HepG2 (cell line): Measurements from ENCODE around the gene ILKAP. TPM values are rescaled to one million over a fixed set of nuclear protein-coding genes. Genes with fewer than 3 reads are reported as not detected.

ENCODE experiments used
- ARHGAP35 ChIP-seq: sonication (generic); formaldehyde crosslinking; IDR thresholded peaks from 2 replicates; pipeline ENCODE4 v1.9.0; 2022; ENCODE audit warnings: mild to moderate bottlenecking, inconsistent platforms, moderate library complexity, missing genetic modification reagents, borderline replicate concordance
- HNF4G ChIP-seq, 2 experiments: sonication (generic) in 1 of 2; formaldehyde crosslinking in 1 of 2; IDR thresholded peaks; 2 replicates each; pipeline versions ENCODE4 v1.4.0 to v1.6.1; 2011 to 2020; ENCODE audit warnings: borderline replicate concordance in 2 of 2, low read depth in 2 of 2, mild to moderate bottlenecking in 2 of 2, low read length in 1 of 2, missing genetic modification reagents in 1 of 2, moderate library complexity in 1 of 2
- MED13 ChIP-seq: sonication (generic); formaldehyde crosslinking; IDR thresholded peaks from 2 replicates; pipeline ENCODE4 v1.5.0; 2020; ENCODE audit warnings: missing genetic modification reagents
- MYNN ChIP-seq: sonication (generic); formaldehyde crosslinking; IDR thresholded peaks from 2 replicates; pipeline ENCODE4 v1.4.0; 2020; ENCODE audit warnings: mild to moderate bottlenecking, low read depth, missing genetic modification reagents
- RCOR2 ChIP-seq: IDR thresholded peaks from 2 replicates; pipeline ENCODE4 v1.6.1; 2016; ENCODE audit warnings: missing biosample characterization, missing genetic modification reagents
- USF2 ChIP-seq, 2 experiments: sonication (generic) in 1 of 2; formaldehyde crosslinking in 1 of 2; IDR thresholded peaks; 2 replicates each; pipeline versions ENCODE4 v1.5.1 to v1.6.1; 2011 to 2020; ENCODE audit warnings: borderline replicate concordance in 1 of 2, low read depth in 1 of 2, low read length in 1 of 2, mild to moderate bottlenecking in 1 of 2, missing genetic modification reagents in 1 of 2, moderate library complexity in 1 of 2
- ZBTB4 ChIP-seq: sonication (generic); formaldehyde crosslinking; IDR thresholded peaks from 2 replicates; pipeline ENCODE4 v1.4.0; 2020; ENCODE audit warnings: missing genetic modification reagents, mild to moderate bottlenecking, borderline replicate concordance
- ZNF276 ChIP-seq: sonication (generic); formaldehyde crosslinking; IDR thresholded peaks from 2 replicates; pipeline ENCODE4 v1.4.0; 2020; ENCODE audit warnings: mild to moderate bottlenecking, low read depth, missing genetic modification reagents
- ZNF335 ChIP-seq: sonication (generic); formaldehyde crosslinking; IDR thresholded peaks from 2 replicates; pipeline ENCODE4 v1.4.0; 2020; ENCODE audit warnings: missing genetic modification reagents
- ZNF337 ChIP-seq: sonication (generic); formaldehyde crosslinking; IDR thresholded peaks from 2 replicates; pipeline ENCODE4 v1.5.1; 2020; ENCODE audit warnings: missing genetic modification reagents, low read depth, mild to moderate bottlenecking, borderline replicate concordance
- ZNF737 ChIP-seq: sonication (generic); formaldehyde crosslinking; IDR thresholded peaks from 2 replicates; pipeline ENCODE4 v1.5.0; 2020; ENCODE audit warnings: missing genetic modification reagents, mild to moderate bottlenecking, borderline replicate concordance
- ZNF761 ChIP-seq: sonication (generic); formaldehyde crosslinking; conservative IDR thresholded peaks from 2 replicates; pipeline ENCODE4 v1.4.0; 2020; ENCODE audit warnings: mild to moderate bottlenecking, missing genetic modification reagents
- ZSCAN22 ChIP-seq: sonication (generic); formaldehyde crosslinking; IDR thresholded peaks from 2 replicates; pipeline ENCODE4 v1.4.0; 2020; ENCODE audit warnings: mild to moderate bottlenecking, missing genetic modification reagents
- polyA plus RNA-seq, 8 experiments: library from polyadenylated mRNA; depleted of rRNA in 3 of 8; stranded (reverse) in 7 of 8; unstranded in 1 of 8; fragments of >200 nt; fragmentation: Illumina TruSeq in 4 of 8; extraction: Trizol in 4 of 8; gene quantifications; 2 replicates each; pipeline versions ENCODE4 v1.2.1 to v1.2.3, GENCODE V29; 2011 to 2016; ENCODE audit warnings: low read depth in 4 of 8, missing spikeins in 1 of 8, mixed read lengths in 1 of 8; ENCODE audit not compliant: insufficient read depth in 1 of 8
- total RNA-seq, 5 experiments: library from RNA; depleted of rRNA; stranded (reverse); fragments of >200 nt; fragmentation: Illumina TruSeq; extraction: Trizol; gene quantifications; 2 replicates each; pipeline ENCODE4 v1.2.3, GENCODE V29; 2016; ENCODE audit warnings: low read depth in 1 of 5
- TF ChIP-seq, protein P1 (sequence below): sonication (generic); formaldehyde crosslinking; IDR thresholded peaks from 2 replicates; pipeline ENCODE4 v1.4.0; 2020; ENCODE audit warnings: missing genetic modification reagents

Gene ILKAP
- total and polyA plus RNA-seq, 2 of the 13 experiments (the other 11 are each of a cell fraction or from before 2014, with no cell fraction given), result 29.6 to 33.1 TPM

DNA sequence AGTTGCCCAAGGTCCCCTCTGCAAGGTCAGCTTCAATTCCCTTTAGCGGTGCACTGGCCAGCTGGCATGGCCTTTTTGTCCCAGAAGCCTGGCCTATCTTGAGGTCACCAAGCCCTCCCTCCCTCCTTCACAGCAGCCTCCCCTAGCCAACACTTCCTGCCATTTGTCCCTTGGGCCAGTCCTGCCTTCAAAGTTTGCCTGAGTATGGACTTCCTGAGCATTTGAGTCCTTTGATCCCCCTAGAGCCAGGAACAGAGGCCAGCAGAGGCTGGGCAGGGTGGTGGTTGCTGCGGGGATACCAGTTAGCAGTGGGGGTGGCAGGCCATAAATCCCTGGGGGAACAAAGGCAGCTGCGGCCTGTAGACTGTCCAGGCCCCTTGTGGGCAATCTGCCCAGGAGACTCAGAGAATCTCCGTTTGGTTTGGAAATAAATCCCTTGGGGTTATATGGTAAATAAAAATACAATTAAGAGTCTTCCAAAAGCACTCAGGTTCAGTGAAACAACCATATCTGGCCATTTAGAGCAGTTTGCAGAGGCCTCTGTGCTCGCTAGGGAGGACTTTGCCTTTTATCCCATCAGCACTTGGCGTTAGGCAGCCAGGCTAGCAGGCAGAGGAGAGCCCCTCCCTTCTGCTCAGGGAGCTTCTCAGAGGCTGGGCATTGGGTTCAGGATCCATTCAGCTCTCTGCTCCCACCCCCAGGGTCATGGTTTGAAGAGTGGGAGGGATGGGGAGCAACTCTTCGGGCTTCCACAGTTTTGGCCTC, 39.4 kb upstream of the ILKAP start (continued):
- TF ChIP-seq, protein P1, sequence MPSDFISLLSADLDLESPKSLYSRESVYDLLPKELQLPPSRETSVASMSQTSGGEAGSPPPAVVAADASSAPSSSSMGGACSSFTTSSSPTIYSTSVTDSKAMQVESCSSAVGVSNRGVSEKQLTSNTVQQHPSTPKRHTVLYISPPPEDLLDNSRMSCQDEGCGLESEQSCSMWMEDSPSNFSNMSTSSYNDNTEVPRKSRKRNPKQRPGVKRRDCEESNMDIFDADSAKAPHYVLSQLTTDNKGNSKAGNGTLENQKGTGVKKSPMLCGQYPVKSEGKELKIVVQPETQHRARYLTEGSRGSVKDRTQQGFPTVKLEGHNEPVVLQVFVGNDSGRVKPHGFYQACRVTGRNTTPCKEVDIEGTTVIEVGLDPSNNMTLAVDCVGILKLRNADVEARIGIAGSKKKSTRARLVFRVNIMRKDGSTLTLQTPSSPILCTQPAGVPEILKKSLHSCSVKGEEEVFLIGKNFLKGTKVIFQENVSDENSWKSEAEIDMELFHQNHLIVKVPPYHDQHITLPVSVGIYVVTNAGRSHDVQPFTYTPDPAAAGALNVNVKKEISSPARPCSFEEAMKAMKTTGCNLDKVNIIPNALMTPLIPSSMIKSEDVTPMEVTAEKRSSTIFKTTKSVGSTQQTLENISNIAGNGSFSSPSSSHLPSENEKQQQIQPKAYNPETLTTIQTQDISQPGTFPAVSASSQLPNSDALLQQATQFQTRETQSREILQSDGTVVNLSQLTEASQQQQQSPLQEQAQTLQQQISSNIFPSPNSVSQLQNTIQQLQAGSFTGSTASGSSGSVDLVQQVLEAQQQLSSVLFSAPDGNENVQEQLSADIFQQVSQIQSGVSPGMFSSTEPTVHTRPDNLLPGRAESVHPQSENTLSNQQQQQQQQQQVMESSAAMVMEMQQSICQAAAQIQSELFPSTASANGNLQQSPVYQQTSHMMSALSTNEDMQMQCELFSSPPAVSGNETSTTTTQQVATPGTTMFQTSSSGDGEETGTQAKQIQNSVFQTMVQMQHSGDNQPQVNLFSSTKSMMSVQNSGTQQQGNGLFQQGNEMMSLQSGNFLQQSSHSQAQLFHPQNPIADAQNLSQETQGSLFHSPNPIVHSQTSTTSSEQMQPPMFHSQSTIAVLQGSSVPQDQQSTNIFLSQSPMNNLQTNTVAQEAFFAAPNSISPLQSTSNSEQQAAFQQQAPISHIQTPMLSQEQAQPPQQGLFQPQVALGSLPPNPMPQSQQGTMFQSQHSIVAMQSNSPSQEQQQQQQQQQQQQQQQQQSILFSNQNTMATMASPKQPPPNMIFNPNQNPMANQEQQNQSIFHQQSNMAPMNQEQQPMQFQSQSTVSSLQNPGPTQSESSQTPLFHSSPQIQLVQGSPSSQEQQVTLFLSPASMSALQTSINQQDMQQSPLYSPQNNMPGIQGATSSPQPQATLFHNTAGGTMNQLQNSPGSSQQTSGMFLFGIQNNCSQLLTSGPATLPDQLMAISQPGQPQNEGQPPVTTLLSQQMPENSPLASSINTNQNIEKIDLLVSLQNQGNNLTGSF (CRISPR knock-in tag), result no peak
- TF ChIP-seq ZNF337 (CRISPR knock-in tag), result no peak
- no peak for TF ChIP-seq MED13
- TF ChIP-seq HNF4G (IDR thresholded peaks at IDR 0.05; ENCODE audit: borderline replicate concordance, low read depth, low read length), result peak; percentile 70
- no peak for TF ChIP-seq HNF4G (CRISPR knock-in tag; IDR thresholded peaks at IDR 0.05; ENCODE audit: borderline replicate concordance, low read depth)
- TF ChIP-seq USF2 (IDR thresholded peaks at IDR 0.05; ENCODE audit: low read depth, low read length), result no peak
- TF ChIP-seq USF2 (CRISPR knock-in tag; IDR thresholded peaks at IDR 0.05; ENCODE audit: borderline replicate concordance), result no peak
- TF ChIP-seq MYNN (CRISPR knock-in tag), result no peak
- TF ChIP-seq ZSCAN22, result no peak
- TF ChIP-seq RCOR2 (CRISPR knock-in tag), result no peak; the same call in 1 of the 2 replicates
- TF ChIP-seq ZNF761 (CRISPR knock-in tag), result 0 out of 2 replicates have a peak, but pooled peaks have one; percentile 22
- TF ChIP-seq ARHGAP35, result no peak
- TF ChIP-seq ZBTB4 (CRISPR knock-in tag), result no peak
- 0 out of 2 replicates have a peak, but pooled peaks have one; percentile 51 for TF ChIP-seq ZNF335 (CRISPR knock-in tag)
- TF ChIP-seq ZNF737 (CRISPR knock-in tag), result no peak
- TF ChIP-seq ZNF276 (CRISPR knock-in tag), result 0 out of 2 replicates have a peak, but pooled peaks have one; percentile 50
